Rectal smooth muscle tissue (tissue), 1 donor: ENCODE results near the gene RASSF7.

Experiments
- H3K27ac ChIP-seq: one replicate; pipeline ENCODE4 v1.7.0; 2013; ENCODE audit warnings: low read depth, low read length, inconsistent platforms
- H3K27me3 ChIP-seq: one replicate; pipeline ENCODE4 v1.7.0; 2013; ENCODE audit warnings: low read length; ENCODE audit not compliant: control insufficient read depth, insufficient read depth
- H3K36me3 ChIP-seq: one replicate; pipeline ENCODE4 v1.7.0; 2013; ENCODE audit warnings: low read length; ENCODE audit not compliant: control insufficient read depth, insufficient read depth
- H3K4me1 ChIP-seq: one replicate; pipeline ENCODE4 v1.7.0; 2013; ENCODE audit warnings: low read length; ENCODE audit not compliant: control insufficient read depth, insufficient read depth
- H3K4me3 ChIP-seq: one replicate; pipeline ENCODE4 v1.7.0; 2013; ENCODE audit warnings: low read length
- H3K9ac ChIP-seq: one replicate; pipeline ENCODE4 v1.7.0; 2013; ENCODE audit warnings: low read length

RASSF7 gene

GRCh38 chr11:579830-580601, 19.2 kb downstream of the RASSF7 start:
- H3K9ac ChIP-seq = no peak overlapping the region
- H3K4me1 ChIP-seq = peaks cover 12% of the 10 kb centered on the region
- no peaks in the 10 kb centered on the region for H3K27me3 ChIP-seq
- H3K27ac ChIP-seq = no peak overlapping the region
- H3K4me3 ChIP-seq = no peak overlapping the region
- H3K36me3 ChIP-seq = peaks cover 15% of the 10 kb centered on the region

- Histone ChIP-seq H3K4me3 (no peak overlapping the region), H3K27ac (no peak overlapping the region), H3K9ac (no peak overlapping the region), H3K36me3 (peaks cover 15% of the 10 kb centered on the region), H3K27me3 (no peaks in the 10 kb centered on the region), H3K4me1 (peaks cover 12% of the 10 kb centered on the region)
These were observed 20.6 kb downstream of the RASSF7 start for GRCh38 chr11:581342-581741.

DNA sequence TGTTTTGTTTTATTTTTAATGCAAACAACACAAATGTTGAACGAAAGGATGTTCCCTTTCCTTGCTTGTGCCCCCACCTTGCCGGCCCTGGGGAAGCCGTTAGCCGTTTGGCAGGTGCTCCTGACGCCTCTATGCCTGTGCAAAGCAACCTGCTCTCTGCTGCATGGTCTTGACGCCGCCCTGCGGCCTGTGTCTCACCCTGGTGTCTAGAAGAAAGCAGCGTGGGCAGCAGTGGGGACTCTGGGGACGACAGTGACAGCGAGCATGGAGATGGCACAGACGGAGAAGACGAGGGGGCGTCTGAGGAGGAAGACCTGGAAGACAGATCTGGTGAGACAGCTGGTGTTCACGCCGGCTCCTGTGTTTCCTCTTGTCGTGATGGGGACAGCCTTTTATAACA, 21.0 kb downstream of the RASSF7 start:
- Histone ChIP-seq H3K27me3 (no peaks in the 10 kb centered on the region), H3K4me1 (peaks cover 12% of the 10 kb centered on the region), H3K4me3 (no peak overlapping the region), H3K36me3 (peaks cover 16% of the 10 kb centered on the region), H3K9ac (no peak overlapping the region), H3K27ac (no peak overlapping the region)

GRCh38 chr11:584287-584686, 23.5 kb downstream of the RASSF7 start:
- Histone ChIP-seq H3K27me3 (no peaks in the 10 kb centered on the region), H3K36me3 (peaks cover 25% of the 10 kb centered on the region), H3K27ac (no peak overlapping the region), H3K4me1 (peaks cover 2% of the 10 kb centered on the region), H3K9ac (no peak overlapping the region), H3K4me3 (no peak overlapping the region)

DNA sequence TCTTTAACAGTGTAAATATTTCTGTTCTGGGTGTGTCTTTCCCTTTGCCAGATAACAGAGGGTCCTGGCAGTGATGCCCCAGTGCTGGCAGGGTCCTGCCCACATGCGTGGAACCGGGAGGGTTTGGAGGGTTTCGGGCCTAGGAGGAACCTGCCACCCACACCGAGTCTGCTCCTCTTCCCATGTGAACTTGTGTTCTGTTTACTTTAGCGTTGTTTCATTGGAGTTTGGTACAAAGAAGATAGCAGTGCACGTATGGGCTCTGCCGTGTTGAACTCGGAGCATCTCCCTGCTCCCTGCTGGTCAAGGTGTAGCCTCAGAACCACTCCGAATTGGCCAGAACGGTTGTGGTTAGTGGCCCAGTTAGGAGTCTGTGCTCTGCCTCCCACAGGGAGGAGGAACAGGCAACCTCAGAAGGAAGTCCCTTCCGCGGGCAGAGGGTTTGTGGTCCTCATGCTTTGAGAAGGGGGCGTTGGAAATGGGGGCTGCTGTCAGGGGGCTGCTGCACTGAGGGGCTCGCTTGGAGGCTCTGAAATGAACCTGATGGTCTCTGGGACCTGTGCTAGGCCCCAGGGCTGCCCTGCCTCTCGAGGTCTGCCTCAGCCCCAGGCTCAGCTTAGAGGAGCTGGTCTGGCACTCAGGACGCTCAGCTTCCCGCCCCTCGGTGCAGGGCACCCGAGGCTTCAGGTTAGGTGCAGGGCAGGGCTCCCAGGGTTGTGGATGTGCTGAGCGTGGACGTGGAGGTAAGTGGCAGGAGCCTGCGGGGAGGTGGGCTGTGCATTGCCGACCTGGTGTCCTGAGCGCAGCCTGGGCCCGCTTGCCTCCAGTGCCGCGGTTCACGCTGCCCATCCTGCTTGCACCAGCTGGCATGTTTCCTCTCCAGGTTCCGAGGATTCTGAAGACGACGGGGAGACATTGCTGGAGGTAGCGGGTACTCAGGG, 25.9 kb downstream of the RASSF7 start:
- Histone ChIP-seq H3K36me3 (peaks cover 33% of the 10 kb centered on the region), H3K27ac (no peak overlapping the region), H3K4me3 (no peak overlapping the region), H3K27me3 (no peaks in the 10 kb centered on the region), H3K4me1 (no peaks in the 10 kb centered on the region), H3K9ac (no peak overlapping the region)

DNA sequence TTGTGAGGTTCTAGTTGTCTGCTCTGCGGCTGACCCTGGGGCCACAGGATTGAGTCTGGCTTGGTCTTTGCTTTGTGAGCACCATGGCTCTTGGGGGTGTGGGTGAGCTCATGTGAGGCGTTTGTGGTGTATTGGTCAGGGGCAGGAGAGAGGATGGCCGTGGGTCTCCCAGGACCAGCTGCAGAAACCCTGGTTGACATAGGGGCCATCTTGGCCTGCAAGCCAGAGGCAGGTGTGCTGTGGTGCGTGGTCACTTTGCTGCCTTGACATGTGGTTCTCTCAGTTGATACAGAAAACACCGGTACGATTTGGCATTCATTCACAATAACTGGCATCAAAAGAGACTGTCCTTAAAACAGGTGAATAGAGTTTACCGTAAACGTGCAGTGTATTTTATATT, 26.8 kb downstream of the RASSF7 start:
- H3K4me3 ChIP-seq = no peak overlapping the region
- no peak overlapping the region for H3K9ac ChIP-seq
- H3K36me3 ChIP-seq = peaks cover 34% of the 10 kb centered on the region
- no peaks in the 10 kb centered on the region for H3K4me1 ChIP-seq
- H3K27me3 ChIP-seq = no peaks in the 10 kb centered on the region
- no peak overlapping the region for H3K27ac ChIP-seq

GRCh38 chr11:587978-588380, 27.2 kb downstream of the RASSF7 start:
- H3K27ac ChIP-seq = no peak overlapping the region
- H3K27me3 ChIP-seq = no peaks in the 10 kb centered on the region
- no peak overlapping the region for H3K4me3 ChIP-seq
- H3K9ac ChIP-seq = no peak overlapping the region
- H3K4me1 ChIP-seq = no peaks in the 10 kb centered on the region
- H3K36me3 ChIP-seq = peaks cover 37% of the 10 kb centered on the region

DNA sequence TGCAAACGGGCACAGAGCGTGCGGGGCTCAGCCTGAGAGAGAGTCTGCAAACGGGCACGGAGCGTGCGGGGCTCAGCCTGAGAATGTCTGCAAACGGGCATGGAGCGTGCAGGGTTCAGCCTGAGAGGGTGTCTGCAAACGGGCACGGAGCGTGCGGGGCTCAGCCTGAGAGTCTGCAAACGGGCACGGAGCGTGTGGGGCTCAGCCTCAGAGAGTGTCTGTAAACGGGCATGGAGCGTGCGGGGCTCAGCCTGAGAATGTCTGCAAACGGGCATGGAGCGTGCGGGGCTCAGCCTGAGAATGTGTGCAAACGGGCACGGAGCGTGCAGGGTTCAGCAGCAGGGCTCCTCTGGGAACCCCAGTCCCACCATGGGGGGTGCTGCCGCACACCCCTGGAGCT, 29.0 kb downstream of the RASSF7 start:
- Histone ChIP-seq H3K9ac (no peak overlapping the region), H3K4me1 (no peaks in the 10 kb centered on the region), H3K36me3 (peaks cover 39% of the 10 kb centered on the region), H3K27ac (no peak overlapping the region), H3K27me3 (no peaks in the 10 kb centered on the region), H3K4me3 (no peak overlapping the region)

DNA sequence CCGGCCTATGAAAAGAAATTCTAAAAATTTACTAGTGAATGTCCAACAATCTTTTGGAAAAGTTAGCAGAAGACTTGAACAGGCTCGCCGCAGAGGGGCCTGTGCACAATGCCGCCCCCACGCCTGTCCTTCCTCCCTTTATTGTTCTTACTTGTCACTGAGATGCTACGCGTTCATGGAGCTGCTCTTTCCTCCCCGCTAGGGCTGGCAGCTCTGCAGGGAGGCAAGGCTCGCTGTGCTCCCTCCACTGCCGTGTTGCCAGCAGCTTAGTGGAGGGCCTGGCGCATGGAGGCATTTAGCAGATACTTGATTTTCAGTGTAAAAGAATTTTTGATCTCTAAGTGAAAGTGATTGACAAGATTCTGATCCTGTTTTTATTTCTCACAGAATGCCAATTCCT, 30.2 kb downstream of the RASSF7 start:
- Histone ChIP-seq H3K36me3 (peaks cover 41% of the 10 kb centered on the region), H3K27ac (no peak overlapping the region), H3K4me3 (no peak overlapping the region), H3K9ac (no peak overlapping the region), H3K4me1 (no peaks in the 10 kb centered on the region), H3K27me3 (no peaks in the 10 kb centered on the region)

GRCh38 chr11:592501-592900, 31.7 kb downstream of the RASSF7 start:
- Histone ChIP-seq H3K27me3 (no peaks in the 10 kb centered on the region), H3K4me1 (no peaks in the 10 kb centered on the region), H3K4me3 (no peak overlapping the region), H3K9ac (no peak overlapping the region), H3K36me3 (peaks cover 45% of the 10 kb centered on the region), H3K27ac (no peak overlapping the region)

DNA sequence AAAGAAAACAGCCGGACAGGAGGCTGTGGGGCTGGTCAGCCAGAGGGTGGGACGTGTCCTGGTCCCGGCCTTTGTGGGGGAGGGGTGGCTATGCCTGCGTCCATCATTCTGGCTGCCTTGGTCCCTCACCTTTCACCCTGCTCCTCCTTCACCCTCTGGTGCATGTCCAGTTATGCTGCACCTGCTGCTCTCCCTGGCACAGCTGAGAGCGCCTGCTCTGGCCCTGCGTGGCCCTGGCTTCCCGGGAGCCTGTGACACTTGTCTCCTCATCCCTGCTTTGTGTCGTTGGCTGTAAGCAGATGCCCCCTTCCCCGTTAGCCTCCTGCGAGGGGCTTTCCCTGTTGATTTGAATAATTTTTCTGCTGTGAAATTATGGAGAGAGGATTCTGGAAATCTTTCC, 32.1 kb downstream of the RASSF7 start:
- no peaks in the 10 kb centered on the region for H3K4me1 ChIP-seq
- H3K36me3 ChIP-seq = peaks cover 47% of the 10 kb centered on the region
- H3K4me3 ChIP-seq = no peak overlapping the region
- no peak overlapping the region for H3K27ac ChIP-seq
- no peaks in the 10 kb centered on the region for H3K27me3 ChIP-seq
- no peak overlapping the region for H3K9ac ChIP-seq

GRCh38 chr11:593347-593746, 32.6 kb downstream of the RASSF7 start:
- no peaks in the 10 kb centered on the region for H3K4me1 ChIP-seq
- no peak overlapping the region for H3K9ac ChIP-seq
- H3K36me3 ChIP-seq = peaks cover 51% of the 10 kb centered on the region
- no peaks in the 10 kb centered on the region for H3K27me3 ChIP-seq
- H3K4me3 ChIP-seq = no peak overlapping the region
- no peak overlapping the region for H3K27ac ChIP-seq
